Ovary (tissue), 3 donors: ENCODE data around the gene WNT7B.

Experiments used
- POLR2A ChIP-seq: fragments of 450-650 bp; IDR thresholded peaks from one replicate; pipeline ENCODE4 v1.6.1; 2017; ENCODE audit warnings: antibody characterized with exemption, mild to moderate bottlenecking, moderate library complexity
- TF ChIP-seq, protein P1 (sequence below), 3 donors: fragments of 450-650 bp in 2 of 3; fragments of 200-600 bp in 1 of 3; IDR thresholded peaks; one replicate each; pipeline versions ENCODE4 v1.5.1 to v1.8.0; 2016 to 2022; ENCODE audit warnings: antibody characterized with exemption in 3 of 3, mild to moderate bottlenecking in 1 of 3
- donor health status: DM: no; HTN: no; CAD: no.

DNA sequence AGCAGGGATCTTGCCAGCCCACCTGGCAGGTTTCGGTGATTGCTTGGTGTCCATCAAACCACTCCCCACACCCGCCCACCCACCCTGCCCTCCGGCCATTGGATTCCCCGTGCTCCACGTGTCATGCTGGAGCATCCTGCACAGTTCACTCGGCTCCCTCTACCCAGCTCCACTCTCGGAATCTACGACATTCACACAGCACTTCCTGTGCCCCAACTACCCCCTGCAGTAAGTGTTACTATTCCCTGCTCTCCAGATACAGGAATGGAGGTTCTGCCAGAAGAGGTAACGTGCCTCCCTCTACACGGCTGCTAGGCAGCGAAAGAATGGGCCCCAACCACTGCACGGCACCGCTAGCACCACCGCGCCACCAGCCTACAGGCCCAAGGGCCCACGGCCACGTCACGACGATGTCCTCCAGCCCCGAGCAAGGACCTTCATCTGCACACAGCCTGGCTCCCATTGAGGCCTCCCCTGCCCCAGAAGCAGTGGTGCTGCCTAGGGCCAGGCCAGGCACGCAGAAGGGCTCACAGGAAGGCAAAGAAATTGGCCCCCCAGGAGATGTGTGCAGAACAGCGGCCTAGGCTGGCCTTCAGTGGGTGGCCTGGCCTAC is 27.6 kb downstream of the WNT7B start:
- TF ChIP-seq POLR2A, result no peak
- TF ChIP-seq, protein P1, sequence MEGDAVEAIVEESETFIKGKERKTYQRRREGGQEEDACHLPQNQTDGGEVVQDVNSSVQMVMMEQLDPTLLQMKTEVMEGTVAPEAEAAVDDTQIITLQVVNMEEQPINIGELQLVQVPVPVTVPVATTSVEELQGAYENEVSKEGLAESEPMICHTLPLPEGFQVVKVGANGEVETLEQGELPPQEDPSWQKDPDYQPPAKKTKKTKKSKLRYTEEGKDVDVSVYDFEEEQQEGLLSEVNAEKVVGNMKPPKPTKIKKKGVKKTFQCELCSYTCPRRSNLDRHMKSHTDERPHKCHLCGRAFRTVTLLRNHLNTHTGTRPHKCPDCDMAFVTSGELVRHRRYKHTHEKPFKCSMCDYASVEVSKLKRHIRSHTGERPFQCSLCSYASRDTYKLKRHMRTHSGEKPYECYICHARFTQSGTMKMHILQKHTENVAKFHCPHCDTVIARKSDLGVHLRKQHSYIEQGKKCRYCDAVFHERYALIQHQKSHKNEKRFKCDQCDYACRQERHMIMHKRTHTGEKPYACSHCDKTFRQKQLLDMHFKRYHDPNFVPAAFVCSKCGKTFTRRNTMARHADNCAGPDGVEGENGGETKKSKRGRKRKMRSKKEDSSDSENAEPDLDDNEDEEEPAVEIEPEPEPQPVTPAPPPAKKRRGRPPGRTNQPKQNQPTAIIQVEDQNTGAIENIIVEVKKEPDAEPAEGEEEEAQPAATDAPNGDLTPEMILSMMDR (IDR thresholded peaks at IDR 0.05), result no peak
